HEK293 (cell line): Measurements from ENCODE around the gene TBCEL.

Experiments
- ZNF146 ChIP-seq: fragments of 450-650 bp; formaldehyde crosslinking; IDR thresholded peaks from 2 replicates; pipeline ENCODE4 v1.5.1; 2016; ENCODE audit warnings: missing biosample characterization, missing genetic modification characterization
- ZNF214 ChIP-seq: fragments of 450-650 bp; formaldehyde crosslinking; IDR thresholded peaks from 2 replicates; pipeline ENCODE4 v1.5.1; 2017; ENCODE audit warnings: missing biosample characterization, mild to moderate bottlenecking, missing genetic modification characterization, borderline replicate concordance
- ZNF23 ChIP-seq: fragments of 450-650 bp; formaldehyde crosslinking; IDR thresholded peaks from 2 replicates; pipeline ENCODE4 v1.5.1; 2016; ENCODE audit warnings: missing biosample characterization, missing genetic modification characterization, borderline replicate concordance
- ZNF404 ChIP-seq: fragments of 450-650 bp; formaldehyde crosslinking; IDR thresholded peaks from 2 replicates; pipeline ENCODE4 v1.5.1; 2017; ENCODE audit warnings: missing biosample characterization, missing genetic modification characterization
- ZNF501 ChIP-seq: fragments of 450-650 bp; formaldehyde crosslinking; IDR thresholded peaks from 2 replicates; pipeline ENCODE4 v1.5.1; 2016; ENCODE audit warnings: missing biosample characterization, missing genetic modification characterization
- ZNF561 ChIP-seq: fragments of 450-650 bp; IDR thresholded peaks from 2 replicates; pipeline ENCODE4 v1.5.1; 2018; ENCODE audit warnings: missing biosample characterization, missing genetic modification characterization, borderline replicate concordance
- ZNF658 ChIP-seq: fragments of 450-650 bp; formaldehyde crosslinking; IDR thresholded peaks from 2 replicates; pipeline ENCODE4; 2016; ENCODE audit warnings: missing biosample characterization, missing genetic modification characterization
- TF ChIP-seq, protein P1 (sequence below): fragments of 450-650 bp; formaldehyde crosslinking; conservative IDR thresholded peaks from 2 replicates; pipeline ENCODE4 v1.5.1; 2016; ENCODE audit warnings: low read depth, missing biosample characterization, missing genetic modification characterization

DNA sequence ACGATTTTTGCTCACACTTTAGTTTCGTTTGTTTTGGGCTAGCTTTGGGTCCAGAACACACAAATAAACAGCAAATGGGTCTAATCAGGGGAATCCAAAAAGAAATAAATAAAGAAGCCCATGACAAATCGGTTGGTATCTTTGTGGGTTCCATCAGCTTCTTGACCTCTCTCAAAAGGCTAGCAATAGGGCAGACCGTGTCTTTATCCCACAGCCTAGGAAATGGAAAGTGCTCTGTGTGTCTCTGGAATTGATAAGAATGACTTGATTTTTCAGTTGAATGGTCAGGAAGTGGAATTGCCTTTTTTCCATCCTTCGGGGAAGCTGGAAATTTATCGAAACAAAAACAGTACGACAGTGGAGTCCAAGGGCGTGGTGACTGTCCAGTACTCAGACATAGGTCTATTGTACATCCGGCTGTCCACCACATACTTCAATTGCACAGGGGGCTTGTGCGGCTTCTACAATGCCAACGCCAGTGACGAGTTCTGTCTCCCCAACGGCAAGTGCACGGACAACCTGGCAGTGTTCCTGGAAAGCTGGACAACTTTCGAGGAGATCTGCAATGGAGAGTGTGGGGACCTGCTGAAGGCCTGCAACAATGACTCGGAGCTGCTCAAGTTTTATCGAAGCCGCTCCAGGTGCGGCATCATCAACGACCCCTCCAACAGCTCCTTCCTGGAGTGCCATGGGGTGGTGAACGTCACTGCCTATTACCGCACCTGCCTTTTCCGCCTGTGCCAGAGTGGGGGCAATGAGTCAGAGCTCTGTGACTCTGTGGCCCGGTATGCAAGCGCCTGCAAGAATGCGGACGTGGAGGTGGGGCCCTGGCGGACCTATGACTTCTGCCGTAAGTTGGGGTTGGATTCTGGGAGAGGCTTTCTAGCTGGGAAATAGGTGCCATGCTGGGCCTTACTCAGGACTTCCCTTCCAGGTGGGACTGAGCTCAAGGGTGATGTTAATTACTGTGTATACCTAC is 105.7 kb downstream of the TBCEL start:
- TF ChIP-seq ZNF658 (tag by site-specific recombination) = no peak
- TF ChIP-seq ZNF23 (tag by site-specific recombination) = no peak
- TF ChIP-seq ZNF561 (tag by site-specific recombination) = no peak
- TF ChIP-seq, protein P1, sequence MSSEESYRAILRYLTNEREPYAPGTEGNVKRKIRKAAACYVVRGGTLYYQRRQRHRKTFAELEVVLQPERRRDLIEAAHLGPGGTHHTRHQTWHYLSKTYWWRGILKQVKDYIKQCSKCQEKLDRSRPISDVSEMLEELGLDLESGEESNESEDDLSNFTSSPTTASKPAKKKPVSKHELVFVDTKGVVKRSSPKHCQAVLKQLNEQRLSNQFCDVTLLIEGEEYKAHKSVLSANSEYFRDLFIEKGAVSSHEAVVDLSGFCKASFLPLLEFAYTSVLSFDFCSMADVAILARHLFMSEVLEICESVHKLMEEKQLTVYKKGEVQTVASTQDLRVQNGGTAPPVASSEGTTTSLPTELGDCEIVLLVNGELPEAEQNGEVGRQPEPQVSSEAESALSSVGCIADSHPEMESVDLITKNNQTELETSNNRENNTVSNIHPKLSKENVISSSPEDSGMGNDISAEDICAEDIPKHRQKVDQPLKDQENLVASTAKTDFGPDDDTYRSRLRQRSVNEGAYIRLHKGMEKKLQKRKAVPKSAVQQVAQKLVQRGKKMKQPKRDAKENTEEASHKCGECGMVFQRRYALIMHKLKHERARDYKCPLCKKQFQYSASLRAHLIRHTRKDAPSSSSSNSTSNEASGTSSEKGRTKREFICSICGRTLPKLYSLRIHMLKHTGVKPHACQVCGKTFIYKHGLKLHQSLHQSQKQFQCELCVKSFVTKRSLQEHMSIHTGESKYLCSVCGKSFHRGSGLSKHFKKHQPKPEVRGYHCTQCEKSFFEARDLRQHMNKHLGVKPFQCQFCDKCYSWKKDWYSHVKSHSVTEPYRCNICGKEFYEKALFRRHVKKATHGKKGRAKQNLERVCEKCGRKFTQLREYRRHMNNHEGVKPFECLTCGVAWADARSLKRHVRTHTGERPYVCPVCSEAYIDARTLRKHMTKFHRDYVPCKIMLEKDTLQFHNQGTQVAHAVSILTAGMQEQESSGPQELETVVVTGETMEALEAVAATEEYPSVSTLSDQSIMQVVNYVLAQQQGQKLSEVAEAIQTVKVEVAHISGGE (tag by site-specific recombination) = no peak
- no peak for TF ChIP-seq ZNF501 (tag by site-specific recombination)
- TF ChIP-seq ZNF214 = no peak
- TF ChIP-seq ZNF146 (tag by site-specific recombination) = no peak
- no peak for TF ChIP-seq ZNF404 (tag by site-specific recombination)
